ENCODE results near the gene MAJIN. TPM values are rescaled to one million over a fixed set of nuclear protein-coding genes. Genes with fewer than 3 reads are reported as not detected.
"Not testable (repeated sequence)": the region's sequence is repeated elsewhere in the genome, so short reads cannot be mapped to it uniquely, and the experiment has no call there.

MAJIN gene, protein sequence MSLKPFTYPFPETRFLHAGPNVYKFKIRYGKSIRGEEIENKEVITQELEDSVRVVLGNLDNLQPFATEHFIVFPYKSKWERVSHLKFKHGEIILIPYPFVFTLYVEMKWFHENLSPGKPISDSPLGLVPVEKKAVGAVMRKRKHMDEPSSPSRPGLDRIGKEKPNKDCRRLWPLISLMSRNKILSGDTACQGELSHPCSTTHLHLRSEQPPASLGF
- polyA plus RNA-seq, result under 1 TPM in 1 of 3 donors, not detected in 2; 0.08 TPM

DNA sequence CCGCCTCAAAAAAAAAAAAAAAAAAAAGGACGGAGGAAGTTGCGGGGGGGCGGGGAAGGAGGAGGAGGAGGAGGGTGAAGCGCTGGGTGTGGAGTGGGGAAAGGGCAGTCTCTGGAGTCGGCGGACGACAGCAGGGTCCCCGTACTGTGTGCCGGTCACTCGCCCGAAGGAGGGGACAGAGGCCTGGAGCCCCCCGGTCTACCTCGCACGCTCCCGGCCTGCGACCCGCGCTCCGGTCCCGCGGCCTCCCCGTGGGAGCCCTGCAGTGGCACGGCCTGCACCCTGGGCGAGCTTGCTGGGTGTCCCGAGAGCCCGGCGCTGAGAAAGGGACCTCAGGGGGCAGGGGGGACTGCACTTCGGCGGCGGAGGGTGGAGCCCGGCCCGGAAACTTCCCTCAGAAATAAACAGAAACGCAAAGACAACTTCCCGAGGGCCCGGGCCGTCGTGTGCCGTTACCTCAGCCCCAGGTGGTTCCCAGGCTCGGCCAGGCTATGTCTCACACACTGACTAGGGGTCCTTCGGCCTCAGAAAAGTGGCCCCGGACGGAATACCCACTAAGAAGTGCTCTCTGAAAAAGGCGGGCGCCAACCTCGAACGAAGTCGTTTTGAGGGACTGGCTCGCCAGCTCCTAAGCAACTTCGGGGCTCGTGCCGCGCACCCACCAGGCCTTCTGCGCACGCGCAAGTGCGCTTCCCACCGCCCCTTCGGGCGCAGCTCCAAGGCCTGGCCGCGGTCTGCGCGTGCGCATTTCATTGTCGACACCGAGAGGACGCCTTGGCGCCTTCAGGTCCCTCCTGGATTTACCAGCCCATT lies at the start of gene MAJIN:
TSS of gene MAJIN (minus strand) at position 688 of the 813 bp plus-strand sequence. CDS start 12,703 bp downstream, outside the sequence.
- H3K27ac ChIP-seq (ENCODE audit: low read depth, low read length), result no peak within 1 kb of the TSS
- WGBS, 3 donors, result 8 to 21% (median 12%) methylated on average over 55 to 69 of the region's 69 CpGs

DNA sequence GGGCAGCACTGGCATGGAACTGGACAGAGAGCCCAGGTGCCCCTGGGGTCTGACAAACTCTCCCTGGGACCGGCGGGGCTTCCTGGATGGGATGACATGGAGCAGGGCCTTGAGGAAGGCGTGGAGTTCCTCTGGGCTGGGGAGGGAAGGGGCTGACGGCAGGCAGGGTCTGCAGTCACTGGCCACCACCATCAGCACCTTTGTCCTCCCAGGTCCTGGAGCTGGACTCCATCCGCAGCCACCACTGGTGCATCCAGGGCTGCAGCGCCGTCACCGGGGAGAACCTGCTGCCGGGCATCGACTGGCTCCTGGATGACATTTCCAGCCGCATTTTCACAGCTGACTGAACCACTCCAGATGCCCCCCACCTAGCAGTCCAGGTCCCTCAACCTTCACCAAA lies 49.6 kb upstream of the MAJIN start:
- no peak overlapping the region for H3K27ac ChIP-seq (ENCODE audit: low read depth, low read length)

DNA sequence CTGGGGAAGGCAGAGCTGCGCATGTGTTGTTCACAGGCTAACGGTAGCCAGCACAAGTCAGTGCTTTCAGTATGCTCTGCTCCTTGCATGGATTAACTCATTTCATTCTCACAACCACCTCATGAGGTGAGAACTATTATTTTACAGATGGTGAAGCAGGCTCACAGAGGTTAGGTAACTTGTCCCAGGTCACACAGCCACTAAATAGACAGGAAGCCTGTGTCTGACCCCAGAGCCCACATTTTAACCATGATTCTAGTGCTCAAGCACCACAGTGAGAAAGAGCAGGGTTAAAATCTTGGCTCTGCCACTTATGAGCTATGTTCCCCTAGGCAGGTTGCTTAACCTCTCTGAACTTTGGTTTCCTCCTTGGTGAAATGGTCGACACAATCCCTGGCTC lies 49.1 kb upstream of the MAJIN start:
- WGBS, 3 donors, result 72 to 86% (median 72%) methylated on average over 3 of the region's 3 CpGs
- H3K27ac ChIP-seq (ENCODE audit: low read depth, low read length), result no peak overlapping the region

More for the DNA sequence above, 49.6 kb upstream of the MAJIN start:
- WGBS, 3 donors, result 93 to 94% (median 93%) methylated on average over 11 of the region's 11 CpGs

DNA sequence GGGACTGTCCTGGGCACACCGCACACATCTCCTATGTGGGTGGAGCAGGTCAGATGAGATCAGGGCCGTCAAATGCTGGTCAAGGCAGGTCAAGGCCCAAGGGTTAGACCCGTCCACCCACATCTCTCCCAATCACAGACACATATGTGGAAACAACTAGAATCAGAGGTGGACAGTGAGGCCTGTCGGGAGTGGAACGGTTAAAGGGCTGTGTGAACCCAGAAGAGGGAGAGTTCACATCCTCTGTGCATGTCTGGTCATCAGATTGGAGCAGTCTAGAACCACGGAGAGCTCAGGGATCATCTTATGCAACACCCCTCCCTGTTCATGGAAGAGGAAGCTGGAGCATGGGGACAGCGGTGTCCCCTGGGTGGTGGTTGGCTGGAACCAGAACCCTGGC lies 47.9 kb upstream of the MAJIN start:
- no peak overlapping the region for H3K27ac ChIP-seq (ENCODE audit: low read depth, low read length)
- 78 to 88% (median 80%) methylated on average over 7 of the region's 7 CpGs for WGBS, 3 donors

DNA sequence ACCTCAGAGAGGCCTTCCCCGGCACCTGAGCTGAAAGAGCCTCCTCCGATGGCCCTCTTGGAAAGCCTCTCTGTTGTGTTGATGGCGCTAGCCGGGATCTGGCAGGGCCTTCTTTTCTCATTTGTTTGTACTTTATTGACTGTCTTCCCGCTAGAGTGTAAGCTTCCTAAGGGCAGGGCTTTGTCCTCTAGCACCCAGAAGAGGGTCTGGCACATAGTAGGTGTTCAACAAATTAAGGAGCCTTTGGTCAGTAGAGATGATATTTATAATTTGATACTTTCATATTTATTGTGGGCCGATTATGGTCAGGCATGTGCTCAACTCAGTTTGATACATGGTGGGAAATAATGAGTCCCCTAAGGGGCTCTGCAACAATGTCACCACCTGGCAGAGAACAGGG lies 46.0 kb upstream of the MAJIN start:
- no peak overlapping the region for H3K27ac ChIP-seq (ENCODE audit: low read depth, low read length)
- 98% methylated on average over 6 of the region's 6 CpGs for WGBS, 3 donors

DNA sequence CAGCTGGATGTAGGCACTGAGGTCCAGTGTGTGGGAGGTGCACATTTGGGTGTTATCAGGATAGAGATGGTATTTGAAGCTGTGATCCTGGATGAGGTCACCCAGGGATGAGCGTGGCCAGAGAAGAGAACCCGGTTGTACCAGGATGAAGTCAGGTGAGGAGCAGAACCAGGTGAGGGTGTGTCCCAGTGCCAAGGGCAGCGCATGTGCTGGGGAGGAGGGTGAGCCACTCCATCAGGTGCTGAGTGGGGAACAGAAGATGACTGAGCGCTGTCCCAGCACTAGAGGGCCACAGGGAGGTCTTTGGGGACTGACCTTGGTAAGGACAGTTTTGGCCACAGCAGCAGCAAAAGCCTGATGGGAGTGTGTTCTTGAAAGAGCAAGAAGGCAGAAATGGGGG lies 44.8 kb upstream of the MAJIN start:
- no peak overlapping the region for H3K27ac ChIP-seq (ENCODE audit: low read depth, low read length)
- 87 to 93% (median 87%) methylated on average over 4 of the region's 4 CpGs for WGBS, 3 donors

DNA sequence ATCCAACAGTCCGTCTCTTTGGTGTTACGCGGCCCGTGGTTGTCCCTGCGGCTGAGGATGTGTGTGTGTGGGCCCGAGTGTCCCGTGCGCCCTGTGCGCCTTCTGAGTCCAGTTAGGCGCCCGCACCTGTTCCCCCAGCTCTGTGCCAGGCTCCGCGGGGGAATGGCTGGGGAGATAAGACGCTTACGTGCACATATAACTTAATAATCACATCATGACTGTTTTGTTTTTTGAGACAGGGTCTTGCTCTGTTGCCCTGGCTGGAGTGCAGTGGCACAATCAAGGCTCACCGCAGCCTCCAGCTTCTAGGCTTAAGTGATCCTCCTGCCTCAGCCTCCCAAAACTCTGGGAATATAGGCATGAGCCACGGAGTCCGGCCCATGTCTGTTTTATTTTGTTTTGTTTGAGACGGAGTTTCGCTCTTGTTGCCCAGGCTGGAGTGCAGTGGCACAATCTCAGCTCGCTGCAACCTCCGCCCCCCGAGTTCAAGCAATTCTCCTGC lies 42.9 kb upstream of the MAJIN start:
- peak overlapping the region; percentile 98 for H3K27ac ChIP-seq (ENCODE audit: low read depth, low read length)
- WGBS, 3 donors, result 30 to 32% (median 31%) methylated on average over 23 of the region's 23 CpGs

DNA sequence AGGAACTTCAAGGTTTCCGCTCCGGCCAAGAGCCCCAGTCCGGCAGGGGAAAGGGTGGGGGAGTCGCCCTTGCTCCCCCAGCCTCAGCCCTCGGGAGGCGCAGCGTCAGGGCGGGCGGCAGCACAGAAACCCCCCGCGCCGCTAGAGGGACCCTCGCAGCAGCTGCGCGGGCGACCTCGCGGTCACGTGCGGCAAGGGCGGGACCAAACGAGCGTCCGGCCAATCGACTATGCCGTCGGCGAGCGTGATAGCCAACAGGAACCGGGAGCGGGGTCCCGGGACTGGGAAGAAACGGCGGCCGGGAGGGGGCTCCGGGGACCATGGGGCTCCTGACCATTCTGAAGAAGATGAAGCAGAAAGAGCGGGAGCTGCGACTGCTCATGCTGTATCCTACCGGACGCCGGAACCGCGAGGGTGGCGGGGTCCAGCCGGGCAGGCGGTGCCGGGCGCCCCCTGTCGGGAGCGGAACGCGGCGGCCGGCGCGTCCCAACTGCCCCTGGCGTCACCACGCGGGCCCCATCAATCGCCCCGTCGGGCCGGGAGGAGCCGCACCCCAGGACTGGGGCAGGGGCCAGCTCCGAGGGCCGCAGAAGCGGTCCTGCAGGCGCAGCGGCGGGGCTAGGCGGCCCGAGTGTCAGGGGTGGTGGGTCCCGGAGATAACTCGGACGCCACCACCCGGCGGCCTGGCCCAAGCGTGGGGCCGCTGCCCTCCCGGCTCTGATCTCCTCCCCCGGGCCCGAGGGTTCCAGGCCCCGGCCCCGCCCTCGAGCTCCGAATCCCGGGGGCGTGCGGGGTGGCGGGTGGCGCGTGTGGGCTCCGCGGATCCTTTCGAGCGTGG lies 42.2 kb upstream of the MAJIN start, which contains the start of gene ARL2:
TSS of gene ARL2 (plus strand) at position 273 of the 838 bp plus-strand sequence. CDS start at position 321, 48 bp downstream.
- 0% methylated on average over 73 to 96 of the region's 96 CpGs for WGBS, 3 donors
- peak within 1 kb of the TSS; percentile 98 for H3K27ac ChIP-seq (ENCODE audit: low read depth, low read length)

DNA sequence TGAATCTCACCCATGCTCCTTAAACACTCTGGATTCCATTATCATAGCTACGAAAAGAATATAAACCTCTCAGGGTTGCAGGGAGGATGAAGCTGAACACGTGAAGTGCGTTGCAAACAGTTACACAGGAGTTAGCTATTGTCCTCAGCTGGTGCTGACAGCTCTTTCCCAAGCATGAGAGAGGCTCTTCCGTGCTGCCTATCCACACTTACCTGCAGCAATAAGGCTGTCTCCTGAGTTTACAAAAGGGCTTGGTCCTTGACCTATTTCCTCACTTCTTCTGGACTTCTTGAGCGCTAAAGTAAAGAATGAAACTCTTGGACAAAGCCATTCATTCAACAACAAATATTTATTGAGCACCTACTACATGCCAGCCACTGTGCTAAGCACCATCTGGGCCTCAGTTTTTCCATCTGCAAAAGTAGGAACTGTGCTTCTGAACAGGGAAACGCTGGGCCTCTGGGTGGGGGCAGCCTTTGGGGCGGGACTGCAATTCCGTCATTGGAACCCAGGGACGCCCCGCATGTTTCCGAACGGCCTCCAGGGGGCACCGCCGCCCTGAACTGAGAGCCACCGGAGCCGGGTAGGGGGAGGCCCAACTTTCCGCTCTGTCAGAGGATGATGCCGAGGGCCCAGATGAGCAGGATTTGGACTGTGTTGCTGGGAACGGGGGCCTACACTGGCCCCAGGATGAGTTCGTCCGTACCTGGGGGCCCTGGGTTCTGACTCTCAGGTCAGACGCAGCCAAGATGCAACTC lies 41.4 kb upstream of the MAJIN start:
- WGBS, 3 donors, result 7 to 16% (median 15%) methylated on average over 21 to 22 of the region's 22 CpGs
- peak overlapping the region; percentile 98 for H3K27ac ChIP-seq (ENCODE audit: low read depth, low read length)

DNA sequence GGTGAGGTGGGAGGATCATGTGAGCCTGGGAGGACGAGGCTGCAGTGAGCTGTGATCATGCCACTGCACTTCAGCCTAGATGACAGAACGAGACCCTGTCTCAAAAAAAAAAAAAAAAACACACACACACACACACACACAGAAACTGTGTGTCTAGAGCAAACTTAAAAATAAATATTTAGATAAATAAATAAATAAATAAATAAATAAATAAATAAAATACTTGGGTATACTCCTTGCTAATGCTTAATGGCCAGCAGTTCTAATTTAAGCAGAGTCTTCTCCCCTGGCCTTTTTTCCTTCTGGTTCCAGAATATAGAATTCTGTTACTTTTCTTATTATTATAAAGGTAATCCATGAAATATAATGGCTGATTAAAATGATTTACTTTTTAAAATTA lies 37.0 kb upstream of the MAJIN start:
- no peak overlapping the region for H3K27ac ChIP-seq (ENCODE audit: low read depth, low read length)
- 89 to 92% (median 90%) methylated on average over 2 of the region's 2 CpGs for WGBS, 3 donors

DNA sequence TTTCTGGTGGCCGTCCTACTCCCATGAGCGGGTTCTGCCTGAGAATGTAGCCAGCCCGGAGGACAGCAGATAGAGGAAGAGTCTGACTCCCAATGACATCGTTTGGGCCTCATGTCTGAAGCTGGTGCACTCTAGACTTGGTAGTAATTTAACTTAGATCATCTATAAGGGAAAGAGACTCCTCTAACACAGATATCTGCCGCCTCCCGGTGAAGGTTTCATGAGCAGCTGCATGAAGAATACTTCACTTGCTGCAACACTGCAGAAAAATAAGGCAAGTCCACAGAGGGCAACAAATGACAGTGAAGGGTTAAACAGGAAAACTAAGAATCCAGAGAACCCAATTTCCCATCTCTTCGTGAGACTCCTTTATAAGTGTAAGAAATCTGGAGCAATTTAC lies 36.1 kb upstream of the MAJIN start:
- no peak overlapping the region for H3K27ac ChIP-seq (ENCODE audit: low read depth, low read length)
- whole genome bisulfite sequencing, 3 donors, result 70 to 75% (median 75%) methylated on average over 7 of the region's 7 CpGs

DNA sequence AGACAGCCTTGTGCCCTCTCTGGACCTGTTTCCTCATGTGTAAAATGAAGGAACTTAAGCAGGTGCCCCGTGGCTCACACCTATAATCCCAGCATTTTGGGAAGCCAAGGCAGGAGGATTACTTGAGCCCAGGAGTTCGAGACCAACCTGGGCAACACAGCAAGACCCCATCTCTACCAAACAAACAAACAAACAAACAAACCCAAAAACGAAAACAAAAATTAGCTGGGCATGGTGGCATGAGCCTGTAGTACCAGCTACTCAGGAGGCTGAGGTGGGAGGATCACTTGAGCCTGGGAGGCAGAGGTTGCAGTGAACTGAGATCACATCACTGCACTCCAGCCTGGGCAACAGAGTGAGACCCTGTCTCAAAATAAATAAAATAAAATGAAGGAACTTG lies 32.1 kb upstream of the MAJIN start:
- H3K27ac ChIP-seq (ENCODE audit: low read depth, low read length), result not testable (repeated sequence)
- WGBS, 3 donors, result 53 to 75% (median 67%) methylated on average over 3 of the region's 3 CpGs

DNA sequence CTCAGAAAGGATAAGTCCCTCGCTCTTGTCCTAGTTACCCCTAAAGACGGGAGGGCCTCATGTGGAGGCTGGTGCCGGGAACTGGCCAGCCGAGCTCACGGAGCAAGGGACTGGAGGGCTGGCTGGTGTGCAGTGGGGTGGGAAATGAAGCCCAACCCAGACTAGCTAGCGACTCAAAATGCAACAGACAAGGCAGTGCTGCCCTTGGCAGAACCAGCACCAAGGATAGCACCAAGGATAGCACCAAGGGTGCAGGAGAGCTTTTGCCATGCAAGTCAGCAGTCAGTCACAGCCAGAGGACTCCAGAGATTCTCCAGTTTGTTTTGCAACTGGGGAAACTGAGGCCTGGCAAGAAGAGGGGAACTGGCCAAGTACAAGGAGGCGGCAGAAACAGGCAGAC lies 31.4 kb upstream of the MAJIN start:
- WGBS, 3 donors, result 77 to 81% (median 79%) methylated on average over 7 of the region's 7 CpGs
- H3K27ac ChIP-seq (ENCODE audit: low read depth, low read length), result no peak overlapping the region

DNA sequence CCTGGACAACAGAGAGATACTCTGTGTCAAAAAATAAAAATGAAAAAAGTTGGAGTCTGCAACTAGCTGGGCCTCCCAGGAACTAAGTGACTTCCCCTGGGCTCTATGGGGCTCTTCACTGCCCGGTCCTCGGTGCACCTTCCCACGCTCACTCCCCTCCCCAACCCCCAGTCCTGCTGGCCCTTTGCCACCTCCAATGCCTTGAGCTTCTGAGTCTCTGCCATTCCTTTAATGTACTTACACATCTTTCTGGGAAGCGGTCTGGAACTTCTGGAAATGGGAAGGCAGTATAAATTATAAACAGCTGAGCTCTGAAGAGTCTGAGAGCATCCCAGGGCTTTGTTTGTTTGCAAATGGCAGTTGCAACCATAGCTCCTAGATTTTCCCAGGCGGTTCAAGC lies 30.8 kb upstream of the MAJIN start:
- 63 to 76% (median 72%) methylated on average over 5 of the region's 5 CpGs for WGBS, 3 donors
- no peak overlapping the region for H3K27ac ChIP-seq (ENCODE audit: low read depth, low read length)

DNA sequence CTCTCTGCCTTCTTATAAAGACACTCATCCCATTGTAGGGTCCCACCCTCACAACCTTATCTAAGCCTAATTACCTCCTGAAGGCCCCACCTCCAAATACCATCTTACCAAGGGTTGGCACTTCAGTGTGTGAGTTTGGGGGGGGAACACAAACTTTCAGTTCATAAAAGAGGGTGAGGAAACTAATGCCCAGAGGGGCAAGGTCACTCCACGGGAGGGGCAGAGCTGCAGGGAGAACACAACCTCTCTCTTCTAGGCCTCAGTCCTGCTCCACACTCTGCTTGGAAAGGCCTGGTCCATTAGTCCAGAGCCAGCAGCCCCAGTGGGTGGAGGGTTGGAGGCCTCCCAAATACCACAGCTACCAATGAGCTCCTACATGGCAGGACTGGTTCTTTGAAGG lies 27.6 kb upstream of the MAJIN start:
- 92 to 100% (median 95%) methylated on average over 1 of the region's 1 CpG for WGBS, 3 donors
- no peak overlapping the region for H3K27ac ChIP-seq (ENCODE audit: low read depth, low read length)

DNA sequence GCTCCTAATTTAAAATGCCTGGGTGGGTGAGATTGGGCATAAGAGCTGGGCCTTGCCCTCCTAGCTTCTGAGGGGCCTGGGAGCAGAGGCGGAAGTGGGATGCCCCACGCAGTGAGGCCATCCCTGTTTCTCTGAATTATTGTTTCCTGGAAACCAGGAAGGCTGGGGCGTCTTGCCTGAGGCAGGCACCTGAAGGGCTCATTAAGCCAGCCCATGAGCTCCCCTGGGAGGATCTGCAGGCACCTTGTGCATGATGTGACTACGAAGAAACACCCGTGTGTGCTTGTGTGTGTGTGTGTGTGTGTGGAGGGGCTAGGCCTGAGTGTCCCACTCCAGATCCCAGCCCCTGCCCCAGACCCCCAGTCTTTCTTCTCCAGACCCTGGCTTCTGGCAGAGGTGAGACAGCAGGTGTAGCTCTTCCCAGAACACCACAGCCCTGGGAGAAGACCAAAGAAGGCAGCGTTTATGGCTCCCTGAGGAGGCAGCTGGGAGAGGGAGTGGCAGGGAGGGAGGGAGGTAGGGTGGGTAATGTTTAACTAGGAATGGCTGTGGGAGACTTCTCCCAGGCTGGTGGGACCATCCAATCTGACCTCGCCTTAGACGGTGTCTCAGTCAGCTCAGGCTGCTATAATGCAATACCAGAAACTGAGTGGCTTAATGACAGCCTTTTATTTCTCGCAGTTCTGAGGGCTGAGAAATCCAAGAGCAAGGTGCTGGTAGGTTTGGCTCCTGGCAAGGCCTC lies 27.0 kb upstream of the MAJIN start:
- H3K27ac ChIP-seq (ENCODE audit: low read depth, low read length), result no peak overlapping the region
- WGBS, 3 donors, result 41 to 77% (median 71%) methylated on average over 9 of the region's 9 CpGs

DNA sequence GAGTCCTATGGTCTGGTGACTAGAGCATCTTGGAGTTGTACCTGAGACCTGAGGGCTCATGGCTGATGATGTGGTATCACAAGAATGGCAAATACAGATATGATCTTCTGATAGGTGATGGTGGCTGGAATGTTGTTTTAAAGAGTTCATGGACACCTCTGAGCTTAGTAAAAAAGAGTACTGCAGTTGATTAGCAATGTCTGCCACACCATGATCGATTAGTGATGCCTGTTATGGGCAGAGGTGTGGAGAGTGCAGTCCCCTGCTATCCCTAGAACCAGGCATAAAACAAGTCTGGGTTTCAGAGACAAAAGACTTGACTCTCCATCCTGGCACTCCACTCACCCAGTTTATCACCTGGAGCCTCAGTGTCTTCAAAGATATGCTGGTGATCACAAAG lies 26.2 kb upstream of the MAJIN start:
- H3K27ac ChIP-seq (ENCODE audit: low read depth, low read length), result no peak overlapping the region
- WGBS, 3 donors, result 71 to 85% (median 85%) methylated on average over 1 of the region's 1 CpG
